ENCODE results near the gene GOLGA6A. TPM values are rescaled to one million over a fixed set of nuclear protein-coding genes. Genes with fewer than 3 reads are reported as not detected.
"Not testable (repeated sequence)": the region's sequence is repeated elsewhere in the genome, so short reads cannot be mapped to it uniquely, and the experiment has no call there.

Gene GOLGA6A
- total and polyA plus RNA-seq, 2 experiments from 2014 or later = 1.9 TPM; not detected in 1

DNA sequence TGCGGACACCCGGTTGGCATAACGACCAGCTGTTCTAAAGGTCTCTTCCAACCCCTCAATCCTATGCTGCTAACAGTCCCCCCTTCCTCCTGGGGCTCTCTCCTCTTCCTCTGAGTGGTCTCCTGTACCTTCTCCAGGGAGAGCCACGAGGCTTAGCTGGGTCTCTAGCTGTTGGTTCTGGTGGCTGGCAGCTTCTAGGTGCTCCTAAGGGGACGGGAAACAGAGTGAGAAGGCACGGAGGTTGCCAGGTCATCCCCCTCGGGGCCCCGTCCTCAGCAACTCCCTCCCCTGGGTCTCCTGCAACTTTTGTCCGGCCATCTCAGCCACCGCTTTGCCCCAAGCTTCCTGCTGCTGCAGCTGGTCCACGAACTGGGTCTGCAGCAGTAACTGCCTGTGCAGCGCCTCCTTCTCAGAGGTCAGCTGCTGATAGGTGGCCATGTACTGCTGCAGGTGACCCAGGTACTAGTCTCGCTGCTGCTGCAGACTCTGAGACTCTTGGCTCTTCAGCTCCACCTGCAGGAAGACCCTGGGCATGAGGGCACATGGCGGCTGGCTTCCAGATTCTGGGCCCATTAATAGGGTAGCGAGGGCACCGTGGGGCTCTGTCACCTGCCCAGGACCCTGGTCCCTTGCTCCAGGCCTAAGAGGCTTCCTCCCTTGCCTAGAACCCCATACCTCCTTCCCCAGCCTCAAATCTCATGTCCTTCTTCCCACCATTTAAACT is 9.6 kb downstream of the GOLGA6A start:
- H3K4me3 ChIP-seq; DNase-seq (ENCODE audit: low read depth in 1 of 2, low spot score in 1 of 2); H3K27me3 ChIP-seq; H3K27ac ChIP-seq; H3K4me1 ChIP-seq (ENCODE audit: low read depth); H3K9me3 ChIP-seq (ENCODE audit: low read depth); H3K36me3 ChIP-seq: not testable (repeated sequence)
- TF ChIP-seq, protein P1, sequence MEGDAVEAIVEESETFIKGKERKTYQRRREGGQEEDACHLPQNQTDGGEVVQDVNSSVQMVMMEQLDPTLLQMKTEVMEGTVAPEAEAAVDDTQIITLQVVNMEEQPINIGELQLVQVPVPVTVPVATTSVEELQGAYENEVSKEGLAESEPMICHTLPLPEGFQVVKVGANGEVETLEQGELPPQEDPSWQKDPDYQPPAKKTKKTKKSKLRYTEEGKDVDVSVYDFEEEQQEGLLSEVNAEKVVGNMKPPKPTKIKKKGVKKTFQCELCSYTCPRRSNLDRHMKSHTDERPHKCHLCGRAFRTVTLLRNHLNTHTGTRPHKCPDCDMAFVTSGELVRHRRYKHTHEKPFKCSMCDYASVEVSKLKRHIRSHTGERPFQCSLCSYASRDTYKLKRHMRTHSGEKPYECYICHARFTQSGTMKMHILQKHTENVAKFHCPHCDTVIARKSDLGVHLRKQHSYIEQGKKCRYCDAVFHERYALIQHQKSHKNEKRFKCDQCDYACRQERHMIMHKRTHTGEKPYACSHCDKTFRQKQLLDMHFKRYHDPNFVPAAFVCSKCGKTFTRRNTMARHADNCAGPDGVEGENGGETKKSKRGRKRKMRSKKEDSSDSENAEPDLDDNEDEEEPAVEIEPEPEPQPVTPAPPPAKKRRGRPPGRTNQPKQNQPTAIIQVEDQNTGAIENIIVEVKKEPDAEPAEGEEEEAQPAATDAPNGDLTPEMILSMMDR (IDR thresholded peaks at IDR 0.05; ENCODE audit: low read depth, low read length) = peak; percentile 27

DNA sequence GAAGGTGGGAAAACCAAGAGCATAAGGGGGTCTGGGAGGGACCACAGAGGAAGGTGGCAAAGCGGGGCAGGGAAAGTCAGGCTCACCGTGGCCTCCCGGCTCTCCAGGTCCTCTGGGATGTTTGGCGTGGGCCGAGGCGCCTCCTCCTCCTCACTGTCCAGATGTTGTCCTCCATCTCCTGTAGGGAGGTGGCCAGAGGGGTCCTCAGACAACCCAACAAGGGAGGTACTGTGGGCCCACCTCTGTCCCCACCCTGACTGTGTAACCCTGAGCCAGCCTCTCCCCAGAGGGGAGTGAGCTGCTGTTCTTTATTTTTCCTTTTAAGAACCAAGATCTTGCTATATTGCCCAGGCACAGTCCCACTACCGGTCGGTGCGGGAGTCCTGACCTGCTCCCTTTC is 10.2 kb downstream of the GOLGA6A start:
- H3K9me3 ChIP-seq (ENCODE audit: low read depth); H3K4me1 ChIP-seq (ENCODE audit: low read depth); H3K36me3 ChIP-seq; DNase-seq (ENCODE audit: low read depth in 1 of 2, low spot score in 1 of 2); H3K27ac ChIP-seq; H3K27me3 ChIP-seq; H3K4me3 ChIP-seq: not testable (repeated sequence)

DNA sequence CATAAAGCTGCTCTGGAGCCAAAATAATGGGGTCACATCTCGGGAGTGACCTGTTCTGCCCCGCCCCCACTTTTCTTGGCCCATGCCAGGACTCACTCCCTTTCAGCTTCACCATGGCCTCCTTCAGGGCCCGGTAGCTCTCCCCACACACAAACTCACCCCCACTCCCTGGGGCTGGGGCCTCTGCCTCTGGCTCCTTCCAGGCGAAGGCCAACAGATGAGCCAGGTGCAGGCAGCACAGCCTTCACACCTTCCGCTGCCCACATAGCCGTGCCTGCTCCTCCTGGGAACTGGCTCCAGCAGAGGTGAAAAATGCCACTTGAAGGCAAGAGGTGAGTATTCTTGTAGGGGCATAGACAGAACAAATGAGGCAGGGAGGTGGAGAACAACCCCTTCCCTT is 10.7 kb downstream of the GOLGA6A start:
- not testable (repeated sequence) for H3K9me3 ChIP-seq (ENCODE audit: low read depth); H3K4me3 ChIP-seq; H3K36me3 ChIP-seq; H3K4me1 ChIP-seq (ENCODE audit: low read depth); H3K27ac ChIP-seq; DNase-seq (ENCODE audit: low read depth in 1 of 2, low spot score in 1 of 2); H3K27me3 ChIP-seq

DNA sequence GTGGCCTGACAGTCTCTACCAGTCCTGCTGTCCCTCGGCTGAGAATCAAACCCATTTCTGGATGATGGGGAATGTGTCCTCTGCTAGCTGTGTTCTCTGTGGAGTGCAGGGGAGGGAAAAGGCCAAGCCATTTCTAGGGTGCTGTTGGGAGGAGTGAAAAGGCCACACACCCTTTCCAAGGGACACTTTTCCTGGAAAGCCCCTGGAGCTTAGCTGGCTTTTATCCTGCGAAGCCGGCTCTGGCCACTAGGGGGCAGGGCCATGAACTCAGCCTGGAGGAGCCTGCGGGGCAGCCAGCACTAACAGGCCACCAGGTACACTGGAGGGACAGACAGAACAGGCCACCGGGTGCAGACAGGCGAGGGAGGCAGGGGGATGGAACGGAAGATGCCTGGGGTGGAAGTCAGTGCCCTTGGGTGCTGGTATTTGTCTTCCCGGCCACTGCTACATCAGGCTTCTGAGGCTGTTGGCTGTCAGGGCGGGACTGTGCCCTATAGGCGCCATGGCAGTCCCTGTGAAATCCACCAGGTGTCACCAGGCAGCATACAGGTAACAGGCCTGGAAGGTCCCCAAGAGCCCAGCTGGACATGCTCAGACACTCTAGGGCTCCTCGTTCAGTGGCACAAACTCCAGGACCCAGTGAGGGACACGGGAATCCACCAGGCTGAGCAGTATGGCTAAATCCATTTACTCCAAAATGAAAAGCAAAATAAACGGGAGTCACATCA is 16.5 kb downstream of the GOLGA6A start:
- not testable (repeated sequence) for H3K27ac ChIP-seq; H3K36me3 ChIP-seq; H3K4me1 ChIP-seq (ENCODE audit: low read depth); H3K27me3 ChIP-seq; DNase-seq (ENCODE audit: low read depth in 1 of 2, low spot score in 1 of 2); H3K4me3 ChIP-seq; H3K9me3 ChIP-seq (ENCODE audit: low read depth)
- TF ChIP-seq, protein P1 (IDR thresholded peaks at IDR 0.05; ENCODE audit: low read depth, low read length) = peak; percentile 32

DNA sequence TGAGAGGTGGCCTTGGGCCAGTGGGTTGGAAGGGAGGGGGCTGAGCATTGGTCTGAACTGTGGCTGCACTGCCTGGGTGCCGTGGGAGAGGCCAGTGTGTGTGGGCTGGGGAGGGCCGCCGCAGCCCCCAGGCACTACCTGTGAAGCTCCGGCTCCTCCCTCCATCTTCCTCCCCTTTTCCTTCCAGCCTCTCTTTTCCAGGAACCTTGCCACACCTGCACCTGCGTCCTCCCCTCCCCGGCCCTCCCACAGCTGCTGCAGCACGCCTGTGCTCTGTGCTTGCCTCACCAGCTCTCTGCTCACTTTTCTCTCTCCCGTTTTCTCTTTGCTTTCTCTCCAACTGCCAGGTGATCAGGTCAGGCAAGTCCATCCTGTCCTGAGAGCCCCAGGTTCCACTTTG is 17.5 kb downstream of the GOLGA6A start:
- H3K9me3 ChIP-seq (ENCODE audit: low read depth); H3K4me3 ChIP-seq; DNase-seq (ENCODE audit: low read depth in 1 of 2, low spot score in 1 of 2); H3K36me3 ChIP-seq; H3K27ac ChIP-seq; H3K4me1 ChIP-seq (ENCODE audit: low read depth); H3K27me3 ChIP-seq: not testable (repeated sequence)

DNA sequence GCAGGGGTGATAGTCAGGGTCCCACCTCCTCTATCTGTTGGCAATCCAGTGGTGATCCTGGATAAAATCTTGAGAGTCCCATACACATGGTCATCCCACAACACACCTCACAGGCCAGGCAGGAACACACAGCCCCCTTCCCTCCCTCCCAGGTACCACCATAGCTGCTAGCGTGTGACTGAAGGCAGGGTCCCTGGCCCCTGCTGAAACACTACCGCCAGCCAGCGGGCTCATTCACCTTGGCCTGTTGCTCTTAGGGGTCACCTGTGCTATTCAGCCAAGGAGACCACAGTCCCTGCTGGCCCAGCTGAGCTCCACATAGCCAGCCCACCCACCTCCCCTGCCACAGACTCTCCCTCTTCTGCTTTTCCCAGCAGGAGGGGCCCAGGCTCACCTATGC is 18.2 kb downstream of the GOLGA6A start:
- H3K9me3 ChIP-seq (ENCODE audit: low read depth); H3K36me3 ChIP-seq; H3K27me3 ChIP-seq; H3K4me1 ChIP-seq (ENCODE audit: low read depth); H3K4me3 ChIP-seq; H3K27ac ChIP-seq; DNase-seq (ENCODE audit: low read depth in 1 of 2, low spot score in 1 of 2): not testable (repeated sequence)

DNA sequence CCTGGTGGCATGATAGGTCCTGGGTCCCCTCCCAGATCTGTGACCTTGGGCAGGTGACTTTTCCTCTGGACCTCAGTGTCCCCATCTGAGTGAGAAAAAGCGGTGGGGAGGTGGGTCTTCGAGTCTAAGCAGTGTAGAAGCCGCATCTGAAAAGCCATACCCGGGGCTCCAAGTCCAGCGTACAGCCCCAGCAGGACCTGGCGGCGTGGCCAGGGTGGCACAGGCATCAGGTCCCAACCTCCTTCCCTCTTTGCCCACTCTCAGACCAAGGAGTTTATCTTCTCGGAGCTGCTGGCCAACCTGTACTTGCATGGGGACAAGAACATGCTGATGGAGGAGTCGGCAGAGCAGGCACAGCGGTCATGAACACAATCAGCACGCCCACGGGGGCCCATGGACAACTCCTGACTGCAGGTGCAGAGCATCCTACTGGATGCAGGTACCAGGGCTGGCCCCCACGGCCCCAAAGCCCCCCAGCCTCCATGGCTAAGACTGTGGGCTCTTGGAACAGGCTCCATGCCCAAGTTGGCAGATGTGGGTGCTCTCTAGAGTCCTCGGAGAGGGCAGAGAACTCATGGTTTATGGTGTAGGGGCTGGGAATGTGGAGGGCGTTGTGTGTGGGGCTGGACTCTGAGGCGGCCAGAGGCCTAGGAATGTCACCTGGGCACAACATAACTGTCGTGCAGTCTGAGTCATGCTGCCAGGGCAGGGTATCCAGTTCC is 18.8 kb downstream of the GOLGA6A start:
- not testable (repeated sequence) for H3K36me3 ChIP-seq; DNase-seq (ENCODE audit: low read depth in 1 of 2, low spot score in 1 of 2); H3K27ac ChIP-seq; H3K4me3 ChIP-seq; H3K4me1 ChIP-seq (ENCODE audit: low read depth); H3K9me3 ChIP-seq (ENCODE audit: low read depth); H3K27me3 ChIP-seq

GRCh38 chr15:74062671-74063070 is 19.7 kb downstream of the GOLGA6A start:
- no peak for DNase-seq (ENCODE audit: low read depth in 1 of 2, low spot score in 1 of 2)
- Histone ChIP-seq H3K27ac (no peak overlapping the region), H3K4me3 (no peak overlapping the region), H3K4me1 (ENCODE audit: low read depth) (no peaks in the 10 kb centered on the region), H3K27me3 (no peaks in the 10 kb centered on the region), H3K9me3 (ENCODE audit: low read depth) (no peaks in the 10 kb centered on the region), H3K36me3 (no peaks in the 10 kb centered on the region)
- TF ChIP-seq, protein P1 (IDR thresholded peaks at IDR 0.05; ENCODE audit: low read depth, low read length) = no peak
